ENCODE results near the gene DOCK9.

DOCK9 gene

GRCh38 chr13:98807774-98808173, 170.1 kb downstream of the DOCK9 start:
- Histone ChIP-seq H2AFZ (no peak overlapping the region), H3K79me2 (no peaks in the 10 kb centered on the region), H3K36me3 (ENCODE audit: control insufficient read depth, insufficient read depth, low read length) (no peaks in the 10 kb centered on the region), H3K27ac (no peak overlapping the region), H3K27me3 (ENCODE audit: control insufficient read depth, insufficient read depth, low read length) (no peaks in the 10 kb centered on the region), H3K4me1 (no peaks in the 10 kb centered on the region), H3K4me3 (ENCODE audit: low read depth, low read length) (no peak overlapping the region), H3K4me2 (ENCODE audit: low read length) (no peak overlapping the region), H3K9me3 (ENCODE audit: control insufficient read depth, low read length) (no peaks in the 10 kb centered on the region), H3K9ac (no peak overlapping the region)
- no peak for TF ChIP-seq CTCF (IDR thresholded peaks at IDR 0.05)

- Histone ChIP-seq H3K27ac (no peak overlapping the region), H3K9me3 (ENCODE audit: control insufficient read depth, low read length) (no peaks in the 10 kb centered on the region), H3K4me1 (no peaks in the 10 kb centered on the region), H3K79me2 (no peaks in the 10 kb centered on the region), H3K36me3 (ENCODE audit: control insufficient read depth, insufficient read depth, low read length) (no peaks in the 10 kb centered on the region), H3K4me3 (ENCODE audit: low read depth, low read length) (no peak overlapping the region), H3K9ac (no peak overlapping the region), H3K27me3 (ENCODE audit: control insufficient read depth, insufficient read depth, low read length) (no peaks in the 10 kb centered on the region), H2AFZ (no peak overlapping the region), H3K4me2 (ENCODE audit: low read length) (no peak overlapping the region)
- no peak for TF ChIP-seq CTCF (IDR thresholded peaks at IDR 0.05)
Observed at GRCh38 chr13:98804336-98804855, 173.5 kb downstream of the DOCK9 start.

GRCh38 chr13:98803921-98804320, 173.9 kb downstream of the DOCK9 start:
- Histone ChIP-seq H3K4me2 (ENCODE audit: low read length) (no peak overlapping the region), H3K36me3 (ENCODE audit: control insufficient read depth, insufficient read depth, low read length) (no peaks in the 10 kb centered on the region), H3K4me3 (ENCODE audit: low read depth, low read length) (no peak overlapping the region), H3K79me2 (no peaks in the 10 kb centered on the region), H3K9me3 (ENCODE audit: control insufficient read depth, low read length) (no peaks in the 10 kb centered on the region), H3K4me1 (no peaks in the 10 kb centered on the region), H3K27ac (no peak overlapping the region), H3K9ac (no peak overlapping the region), H3K27me3 (ENCODE audit: control insufficient read depth, insufficient read depth, low read length) (no peaks in the 10 kb centered on the region), H2AFZ (no peak overlapping the region)
- TF ChIP-seq CTCF (IDR thresholded peaks at IDR 0.05), result no peak

- Histone ChIP-seq H3K4me2 (ENCODE audit: low read length) (no peak overlapping the region), H3K9me3 (ENCODE audit: control insufficient read depth, low read length) (no peaks in the 10 kb centered on the region), H3K79me2 (no peaks in the 10 kb centered on the region), H3K4me3 (ENCODE audit: low read depth, low read length) (no peak overlapping the region), H3K27me3 (ENCODE audit: control insufficient read depth, insufficient read depth, low read length) (no peaks in the 10 kb centered on the region), H2AFZ (no peak overlapping the region), H3K4me1 (no peaks in the 10 kb centered on the region), H3K36me3 (ENCODE audit: control insufficient read depth, insufficient read depth, low read length) (no peaks in the 10 kb centered on the region), H3K9ac (no peak overlapping the region), H3K27ac (no peak overlapping the region)
- TF ChIP-seq CTCF (IDR thresholded peaks at IDR 0.05), result no peak
Observed at GRCh38 chr13:98803111-98803561, 174.7 kb downstream of the DOCK9 start.

GRCh38 chr13:98802559-98802958, 175.3 kb downstream of the DOCK9 start:
- H3K4me1 ChIP-seq, result no peaks in the 10 kb centered on the region
- no peak for TF ChIP-seq CTCF (IDR thresholded peaks at IDR 0.05)
- H3K36me3 ChIP-seq (ENCODE audit: control insufficient read depth, insufficient read depth, low read length), result no peaks in the 10 kb centered on the region
- H3K79me2 ChIP-seq, result no peaks in the 10 kb centered on the region
- no peak overlapping the region for H3K4me3 ChIP-seq (ENCODE audit: low read depth, low read length)
- no peak overlapping the region for H3K4me2 ChIP-seq (ENCODE audit: low read length)
- no peaks in the 10 kb centered on the region for H3K9me3 ChIP-seq (ENCODE audit: control insufficient read depth, low read length)
- no peaks in the 10 kb centered on the region for H3K27me3 ChIP-seq (ENCODE audit: control insufficient read depth, insufficient read depth, low read length)
- no peak overlapping the region for H3K9ac ChIP-seq
- H3K27ac ChIP-seq, result no peak overlapping the region
- no peak overlapping the region for H2AFZ ChIP-seq

Measured in parathyroid adenoma (tissue), 2 donors.